OCI-LY7 (cell line): Measurements from ENCODE around the gene TMTC2.

ENCODE experiments used
- EZH2phosphoT487 ChIP-seq: fragments of 200-600 bp; sonication (generic); IDR thresholded peaks from 2 replicates; pipeline ENCODE4 v1.6.1; 2018; ENCODE audit warnings: low read depth, borderline replicate concordance, mild to moderate bottlenecking, mixed run types, antibody characterized with exemption, low read length, moderate library complexity, mixed read lengths
- TF ChIP-seq, protein P1 (sequence below): fragments of 200-600 bp; sonication (generic); conservative IDR thresholded peaks from 2 replicates; pipeline ENCODE4 v1.5.1; 2014; ENCODE audit warnings: mild to moderate bottlenecking, antibody characterized with exemption, low read length, moderate library complexity, mixed read lengths

DNA sequence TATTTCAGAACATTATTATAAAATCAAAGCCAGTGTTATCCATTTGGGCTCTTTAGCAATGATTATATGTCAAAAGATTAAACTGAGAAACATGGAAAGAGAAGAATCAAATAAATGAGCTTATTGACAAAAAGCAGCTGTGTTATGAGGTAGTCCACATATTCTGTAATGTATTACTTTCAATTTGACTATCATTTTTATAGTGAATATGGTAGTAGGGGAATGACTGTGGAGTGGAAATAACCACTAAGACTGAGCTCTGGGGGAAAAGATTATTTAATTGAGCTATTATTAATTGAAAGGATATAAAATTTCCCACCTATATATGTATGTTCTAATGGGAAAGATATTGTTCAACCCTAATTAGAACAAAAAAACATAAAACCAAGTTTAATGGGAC, 381.3 kb downstream of the TMTC2 start:
- TF ChIP-seq, protein P1, sequence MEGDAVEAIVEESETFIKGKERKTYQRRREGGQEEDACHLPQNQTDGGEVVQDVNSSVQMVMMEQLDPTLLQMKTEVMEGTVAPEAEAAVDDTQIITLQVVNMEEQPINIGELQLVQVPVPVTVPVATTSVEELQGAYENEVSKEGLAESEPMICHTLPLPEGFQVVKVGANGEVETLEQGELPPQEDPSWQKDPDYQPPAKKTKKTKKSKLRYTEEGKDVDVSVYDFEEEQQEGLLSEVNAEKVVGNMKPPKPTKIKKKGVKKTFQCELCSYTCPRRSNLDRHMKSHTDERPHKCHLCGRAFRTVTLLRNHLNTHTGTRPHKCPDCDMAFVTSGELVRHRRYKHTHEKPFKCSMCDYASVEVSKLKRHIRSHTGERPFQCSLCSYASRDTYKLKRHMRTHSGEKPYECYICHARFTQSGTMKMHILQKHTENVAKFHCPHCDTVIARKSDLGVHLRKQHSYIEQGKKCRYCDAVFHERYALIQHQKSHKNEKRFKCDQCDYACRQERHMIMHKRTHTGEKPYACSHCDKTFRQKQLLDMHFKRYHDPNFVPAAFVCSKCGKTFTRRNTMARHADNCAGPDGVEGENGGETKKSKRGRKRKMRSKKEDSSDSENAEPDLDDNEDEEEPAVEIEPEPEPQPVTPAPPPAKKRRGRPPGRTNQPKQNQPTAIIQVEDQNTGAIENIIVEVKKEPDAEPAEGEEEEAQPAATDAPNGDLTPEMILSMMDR = no peak
- no peak for TF ChIP-seq EZH2phosphoT487
